Activated CD4-positive, alpha-beta memory T cell treated with anti-CD3 and anti-CD28 coated beads for 36 hours (primary cell): ENCODE data around the gene BPTF. TPM values are rescaled to one million over a fixed set of nuclear protein-coding genes. Genes with fewer than 3 reads are reported as not detected.
"Not testable (repeated sequence)": the region's sequence is repeated elsewhere in the genome, so short reads cannot be mapped to it uniquely, and the experiment has no call there.

Experiments used
- CTCF ChIA-PET: fragments of 350-600 bp; sonication (Branson Sonifier 250); formaldehyde crosslinking; loops from one replicate; lab custom pipeline; 2021; ENCODE audit warnings: antibody characterized with exemption, inconsistent platforms; lab: Charles Lee
- POLR2A ChIA-PET: fragments of 350-600 bp; sonication (Branson Sonifier 250); formaldehyde crosslinking; loops from one replicate; lab custom pipeline; 2021; ENCODE audit warnings: antibody characterized with exemption; lab: Charles Lee
- DNase-seq: peaks from one replicate; pipeline ENCODE4 v3.0.0-alpha.2; 2020
- H3K27ac Mint-ChIP-seq: one replicate; pipeline ENCODE4 v1.8.0; 2021; ENCODE audit warnings: mixed read lengths
- H3K27me3 Mint-ChIP-seq: one replicate; pipeline ENCODE4 v1.8.0; 2021; ENCODE audit warnings: mixed read lengths
- H3K36me3 Mint-ChIP-seq: one replicate; pipeline ENCODE4 v1.8.0; 2021; ENCODE audit warnings: mixed read lengths
- H3K4me1 Mint-ChIP-seq: one replicate; pipeline ENCODE4 v1.8.0; 2021; ENCODE audit warnings: low read depth, mixed read lengths
- H3K4me3 Mint-ChIP-seq: one replicate; pipeline ENCODE4 v1.8.0; 2021; ENCODE audit warnings: mild to moderate bottlenecking, mixed read lengths
- H3K9me3 Mint-ChIP-seq: one replicate; pipeline ENCODE4 v1.8.0; 2021; ENCODE audit warnings: mixed read lengths
- intact Hi-C: fragments of 100-400 bp; cut with micrococcal nuclease; formaldehyde crosslinking; loops from one replicate; pipeline ENCODE4 v1.15.1; 2023
- total RNA-seq, 2 experiments: library from RNA; stranded (reverse); gene quantifications; one replicate each; pipeline ENCODE4 v1.2.3, GENCODE V29; 2021

The BPTF gene
- 10 to 100 TPM; 67.6 to 71.4 TPM for total RNA-seq

- H3K4me1 Mint-ChIP-seq, result peaks cover 28% of the 10 kb centered on the region
- peak within 1 kb of the TSS; percentile 95 for H3K4me3 Mint-ChIP-seq
- DNase-seq, result peak; percentile 94
- peaks cover 11% of the 10 kb centered on the region for H3K36me3 Mint-ChIP-seq
- POLR2A ChIA-PET, result interaction anchor here (1.2 kb wide), 1 partner anchor 107 kb away, joined by 3 read pairs; the partner anchor contains the start of gene NOL11
- peak within 1 kb of the TSS; percentile 97 for H3K27ac Mint-ChIP-seq
- H3K27me3 Mint-ChIP-seq, result peaks cover 2% of the 10 kb centered on the region
- H3K9me3 Mint-ChIP-seq, result no peaks in the 10 kb centered on the region
- CTCF ChIA-PET, result interaction anchor here (0.6 to 1.6 kb wide), 11 partner anchors 10 to 725 kb away, joined by 3 to 4 read pairs (median 3); no protein-coding TSS in a partner anchor
- intact Hi-C loops, result loop anchor here (1.0 to 5.0 kb wide), 4 partner anchors 87 to 393 kb away; partner anchors contain the start of gene NOL11
Observed at GRCh38 chr17:67824735-67825626, at the start of gene BPTF. Gene BPTF (plus strand): TSS chr17:67825503. CDS start chr17:67825725, 222 bp downstream.

DNA sequence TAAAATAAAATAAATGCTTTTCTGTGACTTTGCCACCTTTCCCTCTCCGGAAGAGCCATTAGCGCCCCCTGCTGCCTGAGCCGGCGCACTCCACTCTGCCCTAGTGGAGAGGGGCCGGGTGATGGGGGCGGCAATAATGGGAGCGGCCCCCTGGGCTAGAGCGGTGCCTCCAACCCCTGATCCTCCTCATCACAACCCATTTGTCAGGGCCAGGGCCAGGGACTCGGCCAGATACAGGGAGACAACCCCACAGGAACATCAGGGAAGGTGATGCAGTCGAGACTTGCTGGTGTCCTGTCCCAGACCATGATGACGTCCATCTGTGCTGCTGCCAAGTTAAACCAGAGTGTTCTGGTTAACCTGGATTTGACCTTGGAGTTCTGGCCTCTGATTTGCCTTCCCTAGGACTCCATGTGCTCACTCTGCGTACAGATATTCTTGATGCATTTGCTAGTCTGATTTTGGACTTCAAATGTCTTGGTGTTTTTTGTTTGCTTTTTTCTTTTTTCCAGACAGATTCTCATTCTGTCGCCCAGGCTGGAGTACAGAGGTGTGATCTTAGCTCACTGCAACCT lies 46.1 kb upstream of the BPTF start:
- Mint-ChIP-seq H3K27ac (no peak overlapping the region), H3K36me3 (no peaks in the 10 kb centered on the region), H3K4me1 (no peaks in the 10 kb centered on the region), H3K4me3 (no peak overlapping the region), H3K27me3 (no peaks in the 10 kb centered on the region), H3K9me3 (no peaks in the 10 kb centered on the region)
- intact Hi-C loops, result loop anchor here (2.0 kb wide), 1 partner anchor 404 kb away; no protein-coding TSS in a partner anchor
- ChIA-PET CTCF (interaction anchor here (0.6 to 0.7 kb wide), 3 partner anchors 37 to 507 kb away, joined by 3 to 4 read pairs (median 3); no protein-coding TSS in a partner anchor), POLR2A (no interaction called here)
- peak; percentile 56 for DNase-seq

DNA sequence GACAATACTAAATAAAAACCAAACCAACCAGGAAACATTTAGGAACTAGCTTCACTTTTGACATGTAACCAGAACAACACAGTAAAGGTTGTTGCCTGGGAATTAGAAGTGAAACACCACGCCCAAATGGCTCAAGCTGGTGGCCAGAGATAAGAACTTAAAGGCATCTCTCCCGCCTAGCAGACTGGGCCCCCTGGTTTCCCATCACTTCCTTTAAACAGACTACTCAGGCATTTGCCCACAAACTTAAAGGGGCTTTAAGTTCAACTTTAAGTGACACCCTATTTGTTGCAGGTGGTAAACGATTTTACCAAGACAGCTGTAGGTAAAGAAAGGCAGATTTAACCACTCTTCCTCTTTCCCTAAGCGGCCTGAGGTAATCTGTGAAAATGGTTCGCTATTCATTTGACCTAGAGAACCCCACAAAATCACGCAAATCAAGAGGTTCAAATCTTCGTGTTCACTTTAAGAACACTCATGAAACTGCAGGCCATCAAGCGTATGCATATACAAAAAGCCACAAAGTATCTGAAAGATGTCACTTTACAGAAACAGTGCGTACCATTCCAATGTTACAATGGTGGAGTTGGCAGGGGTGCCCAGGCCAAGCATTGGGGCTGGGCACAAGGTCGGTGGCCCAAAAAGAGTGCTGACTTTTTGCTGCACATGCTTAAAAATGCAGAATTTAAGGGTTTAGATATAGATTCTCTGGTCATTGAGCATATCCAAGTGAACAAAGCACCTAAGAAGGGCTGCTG lies 40.8 kb upstream of the BPTF start:
- Mint-ChIP-seq H3K9me3 (peaks cover 8% of the 10 kb centered on the region), H3K36me3 (no peaks in the 10 kb centered on the region), H3K27me3 (peaks cover 3% of the 10 kb centered on the region), H3K4me3 (no peak overlapping the region), H3K27ac (no peak overlapping the region), H3K4me1 (no peaks in the 10 kb centered on the region)
- ChIA-PET CTCF (no interaction called here), POLR2A (no interaction called here)
- intact Hi-C loops, result no loop called here
- no peak for DNase-seq

DNA sequence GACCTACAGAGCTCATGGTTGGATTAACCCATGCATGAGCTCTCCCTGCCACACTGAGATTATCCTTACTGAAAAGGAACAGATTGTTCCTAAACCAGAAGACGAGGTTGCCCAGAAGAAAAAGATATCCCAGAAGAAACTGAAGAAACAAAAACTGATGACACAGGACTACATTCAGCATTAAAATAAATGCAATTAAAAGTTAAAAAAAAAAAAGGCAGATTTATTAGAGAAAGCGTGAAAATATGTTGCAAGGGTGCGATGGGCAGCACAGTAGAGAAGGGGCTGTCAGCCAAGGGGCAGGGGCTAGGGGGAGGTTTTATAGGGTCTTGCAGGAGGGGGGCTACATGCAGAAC lies 40.2 kb upstream of the BPTF start:
- peaks cover 3% of the 10 kb centered on the region for H3K27me3 Mint-ChIP-seq
- H3K36me3 Mint-ChIP-seq, result no peaks in the 10 kb centered on the region
- no peak overlapping the region for H3K4me3 Mint-ChIP-seq
- POLR2A ChIA-PET, result no interaction called here
- DNase-seq, result no peak
- H3K4me1 Mint-ChIP-seq, result no peaks in the 10 kb centered on the region
- peaks cover 8% of the 10 kb centered on the region for H3K9me3 Mint-ChIP-seq
- intact Hi-C loops, result no loop called here
- H3K27ac Mint-ChIP-seq, result no peak overlapping the region
- CTCF ChIA-PET, result no interaction called here

GRCh38 chr17:67785504-67785903 lies 39.8 kb upstream of the BPTF start:
- intact Hi-C loops, result no loop called here
- Mint-ChIP-seq H3K9me3 (peaks cover 8% of the 10 kb centered on the region), H3K4me3 (no peak overlapping the region), H3K27ac (no peak overlapping the region), H3K4me1 (no peaks in the 10 kb centered on the region), H3K36me3 (no peaks in the 10 kb centered on the region), H3K27me3 (peaks cover 3% of the 10 kb centered on the region)
- ChIA-PET POLR2A (no interaction called here), CTCF (no interaction called here)
- DNase-seq, result no peak

- H3K36me3 Mint-ChIP-seq, result no peaks in the 10 kb centered on the region
- intact Hi-C loops, result loop anchor here (10.0 kb wide), 1 partner anchor 664 kb away; no protein-coding TSS in a partner anchor
- no peaks in the 10 kb centered on the region for H3K27me3 Mint-ChIP-seq
- H3K4me3 Mint-ChIP-seq, result no peak overlapping the region
- ChIA-PET POLR2A (no interaction called here), CTCF (interaction anchor here (0.8 to 1.9 kb wide), 6 partner anchors 10 to 210 kb away, joined by 3 to 5 read pairs (median 3); no protein-coding TSS in a partner anchor)
- H3K27ac Mint-ChIP-seq, result no peak overlapping the region
- no peaks in the 10 kb centered on the region for H3K4me1 Mint-ChIP-seq
- no peaks in the 10 kb centered on the region for H3K9me3 Mint-ChIP-seq
- peak; percentile 75 for DNase-seq
Observed at GRCh38 chr17:67800495-67800928, 24.8 kb upstream of the BPTF start.

DNA sequence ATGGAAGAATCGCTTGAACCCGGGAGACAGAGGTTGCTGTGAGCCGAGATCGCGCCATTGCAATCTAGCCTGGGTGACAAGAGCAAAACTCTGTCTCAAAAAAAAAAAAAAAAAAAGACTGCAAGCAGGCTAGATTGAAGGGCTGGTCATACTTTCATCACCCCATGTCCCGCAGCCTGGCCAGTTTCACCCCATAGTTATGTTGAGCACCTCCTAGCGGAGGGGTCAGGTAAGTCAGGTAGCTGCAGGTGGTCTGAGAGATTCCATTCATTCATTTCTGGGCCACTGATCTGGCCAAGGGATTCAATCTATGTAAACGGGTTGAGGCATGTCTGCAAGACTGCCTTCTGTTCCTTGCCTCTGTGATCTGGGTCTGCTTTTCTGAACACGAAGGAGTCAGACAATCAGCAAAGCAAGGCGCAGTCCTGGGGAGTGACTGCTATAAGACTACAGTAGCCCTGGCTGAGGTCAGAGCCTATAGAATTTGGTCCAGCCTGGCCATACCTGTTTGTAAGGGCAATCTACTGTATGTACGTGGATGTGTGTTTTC lies 23.6 kb upstream of the BPTF start:
- intact Hi-C loops, result loop anchor here (10.0 kb wide), 1 partner anchor 663 kb away; no protein-coding TSS in a partner anchor
- no peak overlapping the region for H3K27ac Mint-ChIP-seq
- CTCF ChIA-PET, result no interaction called here

DNA sequence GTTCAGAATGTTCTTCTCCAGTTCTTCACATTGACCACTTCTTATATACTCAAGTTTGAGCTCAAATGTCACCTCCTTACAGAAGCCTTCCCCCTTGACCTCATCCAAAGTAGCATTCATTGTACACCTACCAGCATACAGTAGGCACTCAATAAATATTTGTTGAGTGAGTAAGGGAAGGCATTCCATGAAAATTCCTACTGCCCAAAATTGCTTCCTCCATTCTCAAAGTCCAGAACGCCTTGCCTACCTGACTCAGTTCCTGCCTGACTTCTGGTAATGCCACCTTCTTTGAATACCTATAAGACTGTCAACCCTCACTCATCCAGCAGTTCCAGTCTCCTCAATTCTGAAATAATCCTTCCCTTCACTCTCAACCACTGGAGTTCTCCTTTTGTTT lies 14.8 kb upstream of the BPTF start:
- H3K27ac Mint-ChIP-seq, result no peak overlapping the region
- H3K4me1 Mint-ChIP-seq, result no peaks in the 10 kb centered on the region
- H3K9me3 Mint-ChIP-seq, result no peaks in the 10 kb centered on the region
- no peaks in the 10 kb centered on the region for H3K27me3 Mint-ChIP-seq
- DNase-seq, result no peak
- CTCF ChIA-PET, result interaction anchor here (1.5 kb wide), 1 partner anchor 10 kb away, joined by 3 read pairs; no protein-coding TSS in a partner anchor
- POLR2A ChIA-PET, result no interaction called here
- H3K36me3 Mint-ChIP-seq, result no peaks in the 10 kb centered on the region
- H3K4me3 Mint-ChIP-seq, result no peak overlapping the region
- intact Hi-C loops, result no loop called here

More for the DNA sequence above, 23.6 kb upstream of the BPTF start:
- H3K27me3 Mint-ChIP-seq, result no peaks in the 10 kb centered on the region
- H3K4me1 Mint-ChIP-seq, result no peaks in the 10 kb centered on the region
- H3K9me3 Mint-ChIP-seq, result no peaks in the 10 kb centered on the region
- H3K4me3 Mint-ChIP-seq, result no peak overlapping the region
- H3K36me3 Mint-ChIP-seq, result no peaks in the 10 kb centered on the region
- POLR2A ChIA-PET, result no interaction called here
- no peak for DNase-seq

DNA sequence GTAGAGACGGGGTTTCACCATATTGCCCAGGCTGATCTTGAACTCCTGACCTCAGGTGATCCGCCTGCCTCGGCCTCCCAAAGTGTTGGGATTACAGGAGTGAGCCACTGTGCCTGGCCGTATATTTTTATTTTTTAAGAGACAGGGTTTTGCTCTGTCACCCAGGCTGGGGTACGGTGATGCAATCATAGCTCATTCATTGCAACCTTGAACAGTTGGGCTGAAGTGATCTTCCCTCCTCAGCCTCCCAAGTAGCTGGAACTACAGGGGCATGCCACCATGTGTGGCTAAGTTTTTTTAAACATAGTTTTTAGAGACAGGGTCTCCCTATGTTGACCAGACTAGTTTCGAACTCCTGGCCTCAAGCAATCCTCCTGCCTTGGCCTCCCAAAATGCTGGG lies 12.9 kb upstream of the BPTF start:
- DNase-seq, H3K9me3 Mint-ChIP-seq, H3K27ac Mint-ChIP-seq, H3K36me3 Mint-ChIP-seq, CTCF ChIA-PET, H3K27me3 Mint-ChIP-seq, POLR2A ChIA-PET, intact Hi-C loops, H3K4me1 Mint-ChIP-seq, H3K4me3 Mint-ChIP-seq: not testable (repeated sequence)

DNA sequence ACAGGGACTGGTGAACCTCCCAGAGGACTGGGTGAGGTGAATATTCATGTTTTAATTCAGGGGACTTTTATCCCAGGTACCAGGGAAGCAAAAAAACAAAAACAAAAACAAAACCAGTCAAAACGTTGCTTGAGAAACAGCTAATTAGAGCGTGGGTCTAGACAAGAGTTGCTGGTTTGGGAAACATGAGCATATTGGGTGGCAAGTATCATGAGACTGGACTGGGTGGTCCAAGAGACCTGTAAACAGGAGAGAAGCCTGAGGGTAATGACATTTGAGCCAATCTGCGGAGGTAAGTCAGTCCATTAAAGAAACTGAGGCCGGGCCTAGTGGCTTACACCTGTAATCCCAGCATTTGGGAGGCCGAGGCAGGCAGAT lies 11.5 kb upstream of the BPTF start:
- DNase-seq, result no peak
- no peaks in the 10 kb centered on the region for H3K9me3 Mint-ChIP-seq
- no peaks in the 10 kb centered on the region for H3K27me3 Mint-ChIP-seq
- no peak overlapping the region for H3K4me3 Mint-ChIP-seq
- H3K36me3 Mint-ChIP-seq, result no peaks in the 10 kb centered on the region
- H3K4me1 Mint-ChIP-seq, result no peaks in the 10 kb centered on the region
- intact Hi-C loops, result no loop called here
- no peak overlapping the region for H3K27ac Mint-ChIP-seq
- ChIA-PET CTCF (no interaction called here), POLR2A (no interaction called here)

DNA sequence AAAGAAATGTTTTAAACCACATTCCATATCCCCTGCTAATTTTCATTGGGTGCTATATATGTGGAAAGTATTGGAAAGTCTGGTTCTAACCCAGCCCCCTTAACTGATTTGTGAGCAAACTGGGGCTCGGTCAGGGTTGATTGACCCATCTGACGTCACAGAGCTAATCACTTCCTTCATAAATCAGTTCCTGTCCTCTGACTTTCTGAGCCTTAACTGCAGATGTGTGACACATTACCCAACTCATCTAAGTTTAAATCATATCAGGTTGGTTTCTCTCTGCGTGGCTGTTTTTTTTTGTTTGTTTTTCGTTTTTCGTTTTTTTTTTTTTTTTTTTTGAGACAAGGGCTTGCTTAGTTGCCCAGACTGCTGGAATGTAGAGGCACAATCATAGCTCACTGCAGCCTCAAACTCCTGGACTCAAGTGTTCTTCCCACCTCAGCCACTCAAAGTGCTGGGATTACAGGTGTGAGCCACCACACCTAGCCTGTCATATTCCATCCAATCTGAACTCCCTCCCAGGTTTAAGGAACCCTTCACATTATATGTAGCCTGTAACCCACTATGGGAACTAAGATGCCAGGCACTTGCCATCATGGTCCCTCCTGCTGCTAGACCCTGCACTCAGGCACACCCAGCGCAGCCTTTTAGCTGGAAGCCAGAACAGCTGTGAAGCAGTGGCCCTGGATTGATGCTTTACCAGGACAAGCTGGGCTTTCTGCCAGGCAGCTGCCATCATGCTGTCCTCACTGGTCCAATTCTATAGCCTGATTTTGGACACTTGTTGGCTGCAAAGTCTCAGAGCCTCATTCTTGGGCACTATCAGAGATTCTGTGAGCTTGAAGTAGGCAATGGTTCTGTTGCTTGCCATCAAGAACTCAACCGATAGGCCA lies 6.9 kb upstream of the BPTF start:
- CTCF ChIA-PET, result no interaction called here
- no peak overlapping the region for H3K4me3 Mint-ChIP-seq
- no peaks in the 10 kb centered on the region for H3K36me3 Mint-ChIP-seq
- intact Hi-C loops, result no loop called here
- no peaks in the 10 kb centered on the region for H3K4me1 Mint-ChIP-seq
- no peaks in the 10 kb centered on the region for H3K9me3 Mint-ChIP-seq
- no peaks in the 10 kb centered on the region for H3K27me3 Mint-ChIP-seq
- POLR2A ChIA-PET, result no interaction called here
- no peak overlapping the region for H3K27ac Mint-ChIP-seq
- no peak for DNase-seq
